Activated CD8-positive, alpha-beta memory T cell treated with anti-CD3 and anti-CD28 coated beads for 48 hours (primary cell): Measurements from ENCODE around the gene BLOC1S1.
A peak's percentile ranks its signal among the peaks of the same experiment; 100 is the strongest.
"Not testable (repeated sequence)": the region's sequence is repeated elsewhere in the genome, so short reads cannot be mapped to it uniquely, and the experiment has no call there.

Experiments used
- DNase-seq, 3 experiments: peaks; one replicate each; pipeline ENCODE4 v3.0.0-alpha.2; 2020; ENCODE audit warnings: low read depth in 2 of 3, low spot score in 2 of 3

The BLOC1S1 gene

GRCh38 chr12:55743406-55744339, 27.8 kb downstream of the BLOC1S1 start:
- DNase-seq: peak in 1 of 3 experiments; percentile 36

GRCh38 chr12:55744340-55745030, 28.6 kb downstream of the BLOC1S1 start:
- DNase-seq: no peak

- DNase-seq: no peak
Observed at GRCh38 chr12:55745361-55746173, 29.7 kb downstream of the BLOC1S1 start.

GRCh38 chr12:55746174-55746912, 30.5 kb downstream of the BLOC1S1 start:
- DNase-seq: no peak

GRCh38 chr12:55746913-55747231, 31.0 kb downstream of the BLOC1S1 start:
- no peak for DNase-seq

GRCh38 chr12:55748230-55748993, 32.6 kb downstream of the BLOC1S1 start:
- no peak for DNase-seq

- DNase-seq: no peak
Observed at GRCh38 chr12:55755246-55755645, 39.4 kb downstream of the BLOC1S1 start.

- DNase-seq: no peak
Observed at GRCh38 chr12:55757701-55758100, 41.9 kb downstream of the BLOC1S1 start.

- not testable (repeated sequence) for DNase-seq
Observed at GRCh38 chr12:55758575-55758974, 42.7 kb downstream of the BLOC1S1 start.

- peak in 1 of 3 experiments; percentile 25 for DNase-seq
Observed at GRCh38 chr12:55760663-55761062, 44.8 kb downstream of the BLOC1S1 start.

GRCh38 chr12:55762646-55763045, 46.8 kb downstream of the BLOC1S1 start:
- no peak for DNase-seq

- no peak for DNase-seq
Observed at GRCh38 chr12:55765736-55766290, 50.0 kb downstream of the BLOC1S1 start.

GRCh38 chr12:55767156-55767555, 51.3 kb downstream of the BLOC1S1 start:
- no peak for DNase-seq
